Neural cell (in vitro differentiated cells): ENCODE results near the gene COPRS. TPM values are rescaled to one million over a fixed set of nuclear protein-coding genes. Genes with fewer than 3 reads are reported as not detected.

ENCODE experiments used
- H2AFZ ChIP-seq: fragments of 200-600, 300-800 bp; sonication (generic), shearing (Covaris generic); 2 replicates; pipeline ENCODE4 v1.6.0; 2014; ENCODE audit warnings: low read depth, mild to moderate bottlenecking, antibody characterized with exemption, low read length, moderate library complexity
- H3F3A ChIP-seq: fragments of 200-600 bp; shearing (Covaris generic); 2 replicates; pipeline ENCODE4 v1.6.1; 2016; ENCODE audit warnings: mild to moderate bottlenecking, moderate library complexity, mixed read lengths, antibody characterized with exemption, low read length; ENCODE audit not compliant: insufficient read depth, poor library complexity, severe bottlenecking
- H3K27ac ChIP-seq: fragments of 200-600, 300-800 bp; sonication (generic), shearing (Covaris generic); 2 replicates; pipeline ENCODE4 v1.5.1; 2014; ENCODE audit warnings: mild to moderate bottlenecking, low read length, moderate library complexity
- H3K27me3 ChIP-seq: fragments of 300-800, 200-600 bp; sonication (generic), shearing (Covaris generic); 2 replicates; pipeline ENCODE4 v1.6.0; 2014; ENCODE audit warnings: mild to moderate bottlenecking, low read depth, low read length, moderate library complexity; ENCODE audit not compliant: insufficient read depth
- H3K36me3 ChIP-seq: fragments of 300-800, 200-600 bp; sonication (generic), shearing (Covaris generic); 2 replicates; pipeline ENCODE4 v1.5.1; 2014; ENCODE audit warnings: mild to moderate bottlenecking, antibody characterized with exemption, low read length, moderate library complexity; ENCODE audit not compliant: insufficient read depth
- H3K4me2 ChIP-seq: fragments of 300-800, 200-600 bp; sonication (generic), shearing (Covaris generic); 2 replicates; pipeline ENCODE4 v1.6.0; 2014; ENCODE audit warnings: mild to moderate bottlenecking, low read length
- H3K4me3 ChIP-seq: fragments of 300-800, 200-600 bp; sonication (generic), shearing (Covaris generic); 2 replicates; pipeline ENCODE4 v1.5.1; 2014; ENCODE audit warnings: mild to moderate bottlenecking, low read length, moderate library complexity
- H3K79me2 ChIP-seq: fragments of 200-600 bp; shearing (Covaris generic); replicated peaks from 2 replicates; pipeline ENCODE4 v1.6.0; 2014; ENCODE audit warnings: mild to moderate bottlenecking, low read length, moderate library complexity; ENCODE audit not compliant: insufficient read depth
- H3K9ac ChIP-seq: fragments of 300-800, 200-600 bp; sonication (generic), shearing (Covaris generic); 2 replicates; pipeline ENCODE4 v1.6.1; 2016; ENCODE audit warnings: mild to moderate bottlenecking, low read length, mixed read lengths
- H3K9me2 ChIP-seq: fragments of 200-600 bp; shearing (Covaris generic); 2 replicates; pipeline ENCODE4 v1.6.1; 2016; ENCODE audit warnings: mild to moderate bottlenecking, low read length, mixed read lengths; ENCODE audit not compliant: insufficient read depth
- H3K9me3 ChIP-seq: fragments of 200-600, 300-800 bp; sonication (generic), shearing (Covaris generic); 2 replicates; pipeline ENCODE4 v1.6.1; 2016; ENCODE audit warnings: mild to moderate bottlenecking, mixed run types, low read length, moderate library complexity, mixed read lengths
- H4K20me1 ChIP-seq: fragments of 200-600 bp; shearing (Covaris generic); 2 replicates; pipeline ENCODE4 v1.6.1; 2016; ENCODE audit warnings: mild to moderate bottlenecking, mixed run types; ENCODE audit not compliant: insufficient read depth
- EP300 ChIP-seq: fragments of 450-650 bp; conservative IDR thresholded peaks from 2 replicates; pipeline ENCODE4 v1.6.1; 2014; ENCODE audit warnings: antibody characterized with exemption, mild to moderate bottlenecking, moderate library complexity; ENCODE audit not compliant: poor library complexity, severe bottlenecking
- EZH2 ChIP-seq: fragments of 200-600, 300-800 bp; shearing (Covaris generic), sonication (generic); IDR thresholded peaks from 2 replicates; pipeline ENCODE4 v1.6.1; 2014; ENCODE audit warnings: antibody characterized with exemption, low read length, borderline replicate concordance, mild to moderate bottlenecking; ENCODE audit not compliant: insufficient read depth, poor library complexity, severe bottlenecking
- MXI1 ChIP-seq: fragments of 450-650 bp; conservative IDR thresholded peaks from 2 replicates; pipeline ENCODE4 v1.6.1; 2014; ENCODE audit warnings: antibody characterized with exemption, mild to moderate bottlenecking; ENCODE audit not compliant: poor library complexity, severe bottlenecking
- POLR2AphosphoS5 ChIP-seq: IDR thresholded peaks from 2 replicates; pipeline ENCODE4 v1.6.1; 2012
- RAD21 ChIP-seq: fragments of 450-650 bp; conservative IDR thresholded peaks from 2 replicates; pipeline ENCODE4 v1.6.1; 2014; ENCODE audit warnings: antibody characterized with exemption, mild to moderate bottlenecking, moderate library complexity
- SMC3 ChIP-seq: fragments of 450-650 bp; conservative IDR thresholded peaks from 2 replicates; pipeline ENCODE4 v1.6.1; 2014; ENCODE audit warnings: antibody characterized with exemption, mild to moderate bottlenecking, moderate library complexity; ENCODE audit not compliant: poor library complexity
- TAF1 ChIP-seq: IDR thresholded peaks from 2 replicates; pipeline ENCODE4 v1.6.1; 2012; ENCODE audit warnings: low read depth
- polyA plus RNA-seq: library from polyadenylated mRNA; depleted of rRNA; stranded (reverse); fragments of >200 nt; gene quantifications from 2 replicates; pipeline ENCODE4 v1.2.3, GENCODE V29; 2014
- TF ChIP-seq, protein P1 (sequence below): IDR thresholded peaks from 2 replicates; pipeline ENCODE4 v1.6.1; 2012; ENCODE audit warnings: borderline replicate concordance
- TF ChIP-seq, protein P2 (sequence below): fragments of 450-650 bp; IDR thresholded peaks from 2 replicates; pipeline ENCODE4 v1.5.1; 2014; ENCODE audit warnings: antibody characterized with exemption, mild to moderate bottlenecking, moderate library complexity; ENCODE audit not compliant: poor library complexity, severe bottlenecking

The COPRS gene
- polyA plus RNA-seq, 1 donor from 2014 or later, result 67.9 TPM

DNA sequence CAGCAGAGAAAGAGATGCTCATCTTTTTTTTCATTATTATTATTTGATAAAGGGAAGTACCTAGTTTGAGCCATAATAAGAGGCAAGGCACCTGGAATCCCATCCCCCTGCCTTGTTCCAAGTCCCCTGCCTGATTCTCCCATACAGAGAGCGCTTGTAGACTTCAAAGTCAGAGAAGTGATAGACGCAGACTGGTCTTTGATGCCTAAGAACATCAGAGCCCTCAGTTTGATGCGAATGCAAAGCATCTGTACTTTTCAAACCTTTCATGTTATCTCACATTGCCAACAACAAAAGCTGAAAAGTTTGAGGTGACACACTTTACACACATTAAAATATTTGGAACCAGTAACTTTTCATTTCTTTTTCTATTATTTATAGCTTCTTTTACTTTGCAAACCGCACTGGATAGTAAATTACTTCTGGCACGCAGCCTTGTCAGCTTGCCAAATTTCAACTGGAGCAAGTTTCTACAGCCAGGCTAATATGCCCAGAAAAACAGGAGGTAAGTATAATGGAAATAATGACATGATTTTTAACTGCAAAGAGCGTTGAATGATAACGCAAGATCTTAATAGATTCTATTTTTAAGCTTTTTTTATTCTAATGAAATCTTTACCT lies 48.4 kb upstream of the COPRS start:
- TF ChIP-seq EZH2 (no peak), MXI1 (no peak), RAD21 (no peak), SMC3 (no peak), EP300 (no peak), POLR2AphosphoS5 (no peak), TAF1 (no peak)
- TF ChIP-seq, protein P1, sequence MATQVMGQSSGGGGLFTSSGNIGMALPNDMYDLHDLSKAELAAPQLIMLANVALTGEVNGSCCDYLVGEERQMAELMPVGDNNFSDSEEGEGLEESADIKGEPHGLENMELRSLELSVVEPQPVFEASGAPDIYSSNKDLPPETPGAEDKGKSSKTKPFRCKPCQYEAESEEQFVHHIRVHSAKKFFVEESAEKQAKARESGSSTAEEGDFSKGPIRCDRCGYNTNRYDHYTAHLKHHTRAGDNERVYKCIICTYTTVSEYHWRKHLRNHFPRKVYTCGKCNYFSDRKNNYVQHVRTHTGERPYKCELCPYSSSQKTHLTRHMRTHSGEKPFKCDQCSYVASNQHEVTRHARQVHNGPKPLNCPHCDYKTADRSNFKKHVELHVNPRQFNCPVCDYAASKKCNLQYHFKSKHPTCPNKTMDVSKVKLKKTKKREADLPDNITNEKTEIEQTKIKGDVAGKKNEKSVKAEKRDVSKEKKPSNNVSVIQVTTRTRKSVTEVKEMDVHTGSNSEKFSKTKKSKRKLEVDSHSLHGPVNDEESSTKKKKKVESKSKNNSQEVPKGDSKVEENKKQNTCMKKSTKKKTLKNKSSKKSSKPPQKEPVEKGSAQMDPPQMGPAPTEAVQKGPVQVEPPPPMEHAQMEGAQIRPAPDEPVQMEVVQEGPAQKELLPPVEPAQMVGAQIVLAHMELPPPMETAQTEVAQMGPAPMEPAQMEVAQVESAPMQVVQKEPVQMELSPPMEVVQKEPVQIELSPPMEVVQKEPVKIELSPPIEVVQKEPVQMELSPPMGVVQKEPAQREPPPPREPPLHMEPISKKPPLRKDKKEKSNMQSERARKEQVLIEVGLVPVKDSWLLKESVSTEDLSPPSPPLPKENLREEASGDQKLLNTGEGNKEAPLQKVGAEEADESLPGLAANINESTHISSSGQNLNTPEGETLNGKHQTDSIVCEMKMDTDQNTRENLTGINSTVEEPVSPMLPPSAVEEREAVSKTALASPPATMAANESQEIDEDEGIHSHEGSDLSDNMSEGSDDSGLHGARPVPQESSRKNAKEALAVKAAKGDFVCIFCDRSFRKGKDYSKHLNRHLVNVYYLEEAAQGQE, result no peak
- TF ChIP-seq, protein P2, sequence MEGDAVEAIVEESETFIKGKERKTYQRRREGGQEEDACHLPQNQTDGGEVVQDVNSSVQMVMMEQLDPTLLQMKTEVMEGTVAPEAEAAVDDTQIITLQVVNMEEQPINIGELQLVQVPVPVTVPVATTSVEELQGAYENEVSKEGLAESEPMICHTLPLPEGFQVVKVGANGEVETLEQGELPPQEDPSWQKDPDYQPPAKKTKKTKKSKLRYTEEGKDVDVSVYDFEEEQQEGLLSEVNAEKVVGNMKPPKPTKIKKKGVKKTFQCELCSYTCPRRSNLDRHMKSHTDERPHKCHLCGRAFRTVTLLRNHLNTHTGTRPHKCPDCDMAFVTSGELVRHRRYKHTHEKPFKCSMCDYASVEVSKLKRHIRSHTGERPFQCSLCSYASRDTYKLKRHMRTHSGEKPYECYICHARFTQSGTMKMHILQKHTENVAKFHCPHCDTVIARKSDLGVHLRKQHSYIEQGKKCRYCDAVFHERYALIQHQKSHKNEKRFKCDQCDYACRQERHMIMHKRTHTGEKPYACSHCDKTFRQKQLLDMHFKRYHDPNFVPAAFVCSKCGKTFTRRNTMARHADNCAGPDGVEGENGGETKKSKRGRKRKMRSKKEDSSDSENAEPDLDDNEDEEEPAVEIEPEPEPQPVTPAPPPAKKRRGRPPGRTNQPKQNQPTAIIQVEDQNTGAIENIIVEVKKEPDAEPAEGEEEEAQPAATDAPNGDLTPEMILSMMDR, result no peak
- Histone ChIP-seq H3K36me3 (no peaks in the 10 kb centered on the region), H3K9me2 (no peaks in the 10 kb centered on the region), H3K9me3 (no peaks in the 10 kb centered on the region), H3K4me2 (no peak overlapping the region), H3K9ac (no peak overlapping the region), H3K4me3 (no peak overlapping the region), H2AFZ (no peak overlapping the region), H3K27ac (no peak overlapping the region), H4K20me1 (no peaks in the 10 kb centered on the region), H3F3A (no peaks in the 10 kb centered on the region), H3K27me3 (no peaks in the 10 kb centered on the region), H3K79me2 (no peaks in the 10 kb centered on the region)

DNA sequence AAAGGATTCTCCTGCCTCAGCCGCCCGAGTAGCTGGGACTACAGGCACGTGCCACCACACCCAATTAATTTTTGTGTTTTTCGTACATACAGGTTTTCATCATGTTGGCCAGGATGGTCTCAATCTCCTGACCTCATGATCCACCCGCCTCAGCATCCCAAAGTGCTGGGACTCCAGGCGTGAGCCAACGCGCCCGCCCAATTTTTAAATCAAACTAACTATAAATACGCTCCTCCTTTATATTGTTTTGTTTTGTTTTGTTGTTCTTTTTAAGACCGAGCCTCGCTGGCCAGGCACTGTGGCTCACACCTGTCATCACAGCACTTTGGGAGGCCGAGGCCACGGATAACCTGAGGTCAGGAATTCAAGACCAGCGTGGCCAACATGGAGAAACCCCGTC lies 44.4 kb upstream of the COPRS start:
- no peak overlapping the region for H3K4me3 ChIP-seq
- no peak overlapping the region for H3K9ac ChIP-seq
- H4K20me1 ChIP-seq, result no peaks in the 10 kb centered on the region
- no peaks in the 10 kb centered on the region for H3K27me3 ChIP-seq
- TF ChIP-seq MXI1 (no peak), TAF1 (no peak), SMC3 (no peak), RAD21 (no peak), EZH2 (no peak), EP300 (no peak), POLR2AphosphoS5 (no peak)
- TF ChIP-seq, protein P2, result no peak
- H3K9me3 ChIP-seq, result no peaks in the 10 kb centered on the region
- H3K79me2 ChIP-seq, result peaks cover 10% of the 10 kb centered on the region
- H3K27ac ChIP-seq, result no peak overlapping the region
- no peaks in the 10 kb centered on the region for H3F3A ChIP-seq
- H3K4me2 ChIP-seq, result no peak overlapping the region
- H2AFZ ChIP-seq, result no peak overlapping the region
- no peaks in the 10 kb centered on the region for H3K9me2 ChIP-seq
- H3K36me3 ChIP-seq, result no peaks in the 10 kb centered on the region
